Stomach (tissue), 9 donors: ENCODE measurements around the gene HYPK. TPM values are rescaled to one million over a fixed set of nuclear protein-coding genes. Genes with fewer than 3 reads are reported as not detected.

Experiments used
- DNase-seq, 2 donors: peaks; one replicate each; pipeline versions ENCODE4 v3.0.0 to v3.0.0-alpha.2; 2013 to 2019
- H3K27ac ChIP-seq, 5 donors: fragments of 200-600 bp in 4 of 5; sonication (generic) in 4 of 5; one replicate each; pipeline ENCODE4 v1.5.1; 2013 to 2019; ENCODE audit warnings: mild to moderate bottlenecking in 1 of 5, moderate library complexity in 1 of 5
- H3K27me3 ChIP-seq, 3 donors: fragments of 200-600 bp; sonication (generic); one replicate each; pipeline ENCODE4 v1.5.1; 2017 to 2019; ENCODE audit warnings: mixed run types in 1 of 3
- H3K36me3 ChIP-seq, 4 donors: fragments of 200-600 bp; sonication (generic); 1 replicate in 3 of 4; 2 replicates in 1 of 4; pipeline ENCODE4 v1.5.1; 2016 to 2019
- H3K4me1 ChIP-seq, 4 donors: fragments of 200-600 bp; sonication (generic); one replicate each; pipeline ENCODE4 v1.5.1; 2016 to 2019
- H3K4me3 ChIP-seq, 4 donors: fragments of 200-600 bp; sonication (generic) in 3 of 4; one replicate each; pipeline ENCODE4 v1.5.1; 2016 to 2019; ENCODE audit warnings: mild to moderate bottlenecking in 1 of 4
- H3K9me3 ChIP-seq, 4 donors: fragments of 200-600 bp; sonication (generic); one replicate each; pipeline ENCODE4 v1.5.1; 2016 to 2019
- CTCF ChIP-seq, 7 experiments: fragments of 450-650 bp in 4 of 7; fragments of 200-600 bp in 3 of 7; sonication (generic) in 3 of 7; IDR thresholded peaks; one replicate each; pipeline ENCODE4 v1.5.1; 2016 to 2019; ENCODE audit warnings: antibody characterized with exemption in 7 of 7, control low read depth in 2 of 7, mild to moderate bottlenecking in 1 of 7
- EP300 ChIP-seq: sonication (generic); formaldehyde crosslinking; IDR thresholded peaks from one replicate; pipeline ENCODE4 v1.6.1; 2017; ENCODE audit warnings: antibody characterized with exemption
- POLR2A ChIP-seq, 4 donors: fragments of 450-650 bp; IDR thresholded peaks; one replicate each; pipeline ENCODE4 v1.6.1; 2016; ENCODE audit warnings: antibody characterized with exemption in 4 of 4, control low read depth in 2 of 4, mild to moderate bottlenecking in 1 of 4, moderate library complexity in 1 of 4
- POLR2AphosphoS5 ChIP-seq, 3 donors: sonication (generic); formaldehyde crosslinking; IDR thresholded peaks; one replicate each; pipeline ENCODE4 v1.6.1; 2016; ENCODE audit warnings: antibody characterized with exemption in 3 of 3
- WGBS, 5 donors: extraction: QIAGEN DNeasy Blood & Tissue Kit in 3 of 5; methylation state at CpG; one replicate each; pipeline versions ENCODE4 v1.1.5 to v1.1.7; 2013 to 2018; 5-methylcytosine and 5-hydroxymethylcytosine counted together
- intact Hi-C: fragments of 100-400 bp; cut with DNase I; formaldehyde crosslinking; loops from one replicate; pipeline ENCODE4 v1.15.1; 2023; ENCODE audit warnings: low total_unique reads
- polyA plus RNA-seq, 3 donors: library from polyadenylated mRNA; stranded (reverse); fragments of 200-250 nt; gene quantifications; one replicate each; pipeline ENCODE4 v1.2.3, GENCODE V29; 2013
- total RNA-seq, 5 donors: library from RNA; depleted of rRNA; stranded (reverse); fragments of >200 nt; gene quantifications; one replicate each; pipeline versions ENCODE4 v1.1.0 to v1.2.3, GENCODE V29; 2014 to 2016
- donor health status: healthy with polysubstance abuse.
- donor health status: Bipolar disorder and iron deficiency.
- donor health status: healthy.

The HYPK gene
- total and polyA plus RNA-seq, 8 donors: 1.8 to 61.6 (median 22.7) TPM

- 1% methylated on average over 33 of the region's 33 CpGs for WGBS, 5 donors
- H3K4me3 ChIP-seq: peak overlapping the region; percentile 63 to 99 (median 86)
Observed at GRCh38 chr15:43792761-43793476, 7.5 kb upstream of the HYPK start.

GRCh38 chr15:43793647-43794046 is 6.8 kb upstream of the HYPK start:
- TF ChIP-seq EP300 (no peak), CTCF (IDR thresholded peaks at IDR 0.05) (no peak), POLR2A (IDR thresholded peaks at IDR 0.05) (no peak), POLR2AphosphoS5 (IDR thresholded peaks at IDR 0.05) (no peak)
- Histone ChIP-seq H3K27ac (peak overlapping the region; percentile 94 to 99 (median 99)), H3K27me3 (no peaks in the 10 kb centered on the region), H3K4me3 (peak overlapping the region; percentile 63 to 99 (median 86)), H3K9me3 (no peaks in the 10 kb centered on the region), H3K4me1 (peaks cover 31 to 64% (median 59%) of the 10 kb centered on the region in 4 donors), H3K36me3 (peaks cover 30 to 55% (median 51%) of the 10 kb centered on the region in 4 donors)
- intact Hi-C loops: no loop called here
- 66 to 75% (median 68%) methylated on average over 10 of the region's 10 CpGs for WGBS, 5 donors
- DNase-seq: peak in 1 of 2 donors; percentile 30

More at GRCh38 chr15:43792761-43793476, 7.5 kb upstream of the HYPK start:
- H3K27ac ChIP-seq: peak overlapping the region; percentile 94 to 99 (median 99)
- peak in 2 of 3 donors; percentile 14 to 60 for TF ChIP-seq POLR2AphosphoS5 (IDR thresholded peaks at IDR 0.05)
- TF ChIP-seq POLR2A (IDR thresholded peaks at IDR 0.05): no peak
- H3K4me1 ChIP-seq: peaks cover 31 to 56% (median 52%) of the 10 kb centered on the region in 4 donors
- intact Hi-C loops: no loop called here
- H3K36me3 ChIP-seq: peaks cover 30 to 50% (median 47%) of the 10 kb centered on the region in 4 donors
- H3K9me3 ChIP-seq: no peaks in the 10 kb centered on the region
- DNase-seq: peak in 1 of 2 donors; percentile 74
- no peaks in the 10 kb centered on the region for H3K27me3 ChIP-seq

GRCh38 chr15:43794269-43795037 is 5.9 kb upstream of the HYPK start:
- Histone ChIP-seq H3K27ac (peak overlapping the region; percentile 49 to 99 (median 99)), H3K36me3 (peaks cover 36 to 63% (median 59%) of the 10 kb centered on the region in 4 donors), H3K9me3 (no peaks in the 10 kb centered on the region), H3K4me1 (peaks cover 37 to 72% (median 67%) of the 10 kb centered on the region in 4 donors), H3K27me3 (no peaks in the 10 kb centered on the region), H3K4me3 (peak overlapping the region in 3 of 4 donors; percentile 63 to 89 (median 82))
- peak in 1 of 2 donors; percentile 54 for DNase-seq
- WGBS, 5 donors: 72 to 78% (median 74%) methylated on average over 9 of the region's 9 CpGs
- TF ChIP-seq CTCF (IDR thresholded peaks at IDR 0.05) (no peak), EP300 (no peak), POLR2AphosphoS5 (IDR thresholded peaks at IDR 0.05) (no peak), POLR2A (IDR thresholded peaks at IDR 0.05) (no peak)
- intact Hi-C loops: no loop called here

GRCh38 chr15:43795197-43795596 is 5.2 kb upstream of the HYPK start:
- WGBS, 5 donors: 83 to 96% (median 93%) methylated on average over 2 of the region's 2 CpGs
- Histone ChIP-seq H3K4me1 (peaks cover 45 to 79% (median 74%) of the 10 kb centered on the region in 4 donors), H3K4me3 (no peak overlapping the region), H3K27me3 (no peaks in the 10 kb centered on the region), H3K9me3 (no peaks in the 10 kb centered on the region), H3K36me3 (peaks cover 40 to 68% (median 62%) of the 10 kb centered on the region in 4 donors), H3K27ac (peak overlapping the region; percentile 49 to 99 (median 99))
- no peak for TF ChIP-seq EP300
- DNase-seq: no peak
- intact Hi-C loops: no loop called here

- TF ChIP-seq POLR2A (IDR thresholded peaks at IDR 0.05): no peak
- no peak for TF ChIP-seq CTCF (IDR thresholded peaks at IDR 0.05)
- TF ChIP-seq POLR2AphosphoS5 (IDR thresholded peaks at IDR 0.05): no peak
- no peak for TF ChIP-seq EP300
- H3K27ac ChIP-seq: peak overlapping the region in 4 of 5 donors; percentile 95 to 99 (median 99)
- no peak for DNase-seq
- peaks cover 40 to 68% (median 62%) of the 10 kb centered on the region in 4 donors for H3K36me3 ChIP-seq
- H3K4me1 ChIP-seq: peaks cover 46 to 84% (median 78%) of the 10 kb centered on the region in 4 donors
- H3K4me3 ChIP-seq: no peak overlapping the region
- H3K27me3 ChIP-seq: no peaks in the 10 kb centered on the region
- intact Hi-C loops: no loop called here
- no peaks in the 10 kb centered on the region for H3K9me3 ChIP-seq
Observed at GRCh38 chr15:43795997-43796396, 4.4 kb upstream of the HYPK start.
